Smooth muscle cell (in vitro differentiated cells): Measurements from ENCODE around the gene PPP2R3B. TPM values are rescaled to one million over a fixed set of nuclear protein-coding genes. Genes with fewer than 3 reads are reported as not detected.
A peak's percentile ranks its signal among the peaks of the same experiment; 100 is the strongest.
"Not testable (repeated sequence)": the region's sequence is repeated elsewhere in the genome, so short reads cannot be mapped to it uniquely, and the experiment has no call there.

Source experiments
- DNase-seq: peaks from one replicate; lab custom pipeline; 2025; ENCODE audit not compliant: unreplicated experiment; lab: John Stamatoyannopoulos, UW
- H2AFZ ChIP-seq: fragments of 200-600 bp; sonication (generic); 2 replicates; pipeline ENCODE4 v1.6.0; 2016; ENCODE audit warnings: antibody characterized with exemption, low read depth, mild to moderate bottlenecking
- H3F3A ChIP-seq: fragments of 200-600 bp; sonication (generic); 2 replicates; pipeline ENCODE4 v1.6.0; 2017; ENCODE audit warnings: antibody characterized with exemption, low read depth
- H3K27ac ChIP-seq: fragments of 200-600 bp; sonication (generic); 2 replicates; pipeline ENCODE4 v1.5.1; 2016; ENCODE audit warnings: low read depth, mild to moderate bottlenecking
- H3K27me3 ChIP-seq: fragments of 200-600 bp; sonication (generic); 2 replicates; pipeline ENCODE4 v1.6.1; 2016; ENCODE audit warnings: low read depth, mild to moderate bottlenecking
- H3K36me3 ChIP-seq: fragments of 200-600 bp; sonication (generic); 2 replicates; pipeline ENCODE4 v1.5.1; 2016; ENCODE audit warnings: low read depth
- H3K4me1 ChIP-seq: fragments of 200-600 bp; sonication (generic); 2 replicates; pipeline ENCODE4 v1.5.1; 2016; ENCODE audit warnings: low read depth
- H3K4me2 ChIP-seq: fragments of 200-600 bp; sonication (generic); 2 replicates; pipeline ENCODE4 v1.6.0; 2016; ENCODE audit warnings: mild to moderate bottlenecking
- H3K4me3 ChIP-seq: fragments of 200-600 bp; sonication (generic); 2 replicates; pipeline ENCODE4 v1.5.1; 2016; ENCODE audit warnings: mild to moderate bottlenecking
- H3K79me2 ChIP-seq: fragments of 200-600 bp; sonication (generic); 2 replicates; pipeline ENCODE4 v1.6.0; 2016; ENCODE audit warnings: low read depth, mild to moderate bottlenecking
- H3K9ac ChIP-seq: fragments of 200-600 bp; sonication (generic); 2 replicates; pipeline ENCODE4 v1.6.0; 2016; ENCODE audit warnings: low read depth
- H3K9me3 ChIP-seq: fragments of 200-600 bp; sonication (generic); replicated peaks from 2 replicates; pipeline ENCODE4 v1.5.1; 2016; ENCODE audit warnings: low read depth
- H4K20me1 ChIP-seq: fragments of 200-600 bp; sonication (generic); 2 replicates; pipeline ENCODE4 v1.6.0; 2016; ENCODE audit warnings: low read depth
- WGBS: methylation state at CpG from one replicate; pipeline ENCODE4 v1.1.7; 2016; ENCODE audit warnings: low lambda C conversion rate; 5-methylcytosine and 5-hydroxymethylcytosine counted together
- polyA plus RNA-seq: library from polyadenylated mRNA; unstranded; fragments of >200 nt; fragmentation: Nextera tagmentation; extraction: Ambion mirVana; gene quantifications from 2 replicates; pipeline ENCODE4 v1.2.1, GENCODE V29; 2016
- total RNA-seq: library from RNA; depleted of rRNA; stranded (reverse); fragments of >200 nt; gene quantifications from 2 replicates; pipeline ENCODE4 v1.2.3, GENCODE V29; 2014
- TF ChIP-seq, protein P1 (sequence below): fragments of 200-600 bp; sonication (generic); IDR thresholded peaks from 2 replicates; pipeline ENCODE4 v1.5.1; 2017; ENCODE audit warnings: borderline replicate concordance, mild to moderate bottlenecking, antibody characterized with exemption; ENCODE audit not compliant: insufficient read depth, poor library complexity, severe bottlenecking

The PPP2R3B gene
- total and polyA plus RNA-seq, 2 experiments from 2014 or later = 15.2 to 25.1 TPM

DNA sequence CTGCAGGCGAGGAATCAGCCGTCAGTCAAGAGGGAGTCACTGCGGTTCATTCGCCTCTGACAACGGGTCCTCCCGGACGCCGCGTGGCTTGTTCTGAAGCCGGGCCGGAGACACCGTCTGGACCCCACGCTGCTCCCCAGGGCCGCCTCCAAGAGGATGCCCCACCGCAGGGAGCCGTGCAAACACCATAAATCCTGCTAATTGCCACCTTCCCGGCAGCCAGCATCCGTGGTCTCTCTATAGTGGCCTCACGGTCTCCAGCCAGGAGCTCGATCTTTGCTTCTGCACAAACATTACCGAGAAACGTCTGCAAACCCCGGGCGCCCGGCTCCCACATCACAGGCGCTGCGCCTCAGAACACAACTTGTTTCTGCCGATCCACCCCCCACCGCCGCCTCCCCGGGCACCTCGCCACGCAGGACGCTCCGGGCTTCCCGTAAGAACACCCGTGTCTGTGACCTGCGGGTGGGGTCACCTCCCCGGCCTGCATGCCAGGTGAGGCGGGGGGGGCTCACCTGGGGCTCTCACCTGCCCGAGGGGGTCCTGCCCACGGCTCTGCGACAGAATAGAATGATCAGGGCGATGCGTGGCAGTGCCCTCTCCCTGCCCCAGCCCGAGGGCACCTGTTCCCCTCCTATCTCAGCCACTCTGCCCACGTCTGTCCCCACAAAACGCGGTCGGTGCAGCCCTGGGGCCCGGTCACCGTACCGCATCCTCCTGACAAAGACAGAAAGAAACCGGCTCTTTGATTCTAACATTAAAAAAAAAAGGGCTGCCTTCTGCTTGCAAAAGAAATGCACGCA lies 32.4 kb upstream of the PPP2R3B start:
- whole genome bisulfite sequencing = 89% methylated on average over 55 of the region's 55 CpGs
- Histone ChIP-seq H4K20me1 (no peaks in the 10 kb centered on the region), H3K4me2 (no peak overlapping the region), H3K27ac (no peak overlapping the region), H3K27me3 (no peaks in the 10 kb centered on the region), H2AFZ (no peak overlapping the region), H3K4me3 (no peak overlapping the region), H3K36me3 (no peaks in the 10 kb centered on the region), H3K79me2 (no peaks in the 10 kb centered on the region), H3K9me3 (no peaks in the 10 kb centered on the region), H3F3A (no peaks in the 10 kb centered on the region), H3K9ac (no peak overlapping the region), H3K4me1 (no peaks in the 10 kb centered on the region)
- TF ChIP-seq, protein P1, sequence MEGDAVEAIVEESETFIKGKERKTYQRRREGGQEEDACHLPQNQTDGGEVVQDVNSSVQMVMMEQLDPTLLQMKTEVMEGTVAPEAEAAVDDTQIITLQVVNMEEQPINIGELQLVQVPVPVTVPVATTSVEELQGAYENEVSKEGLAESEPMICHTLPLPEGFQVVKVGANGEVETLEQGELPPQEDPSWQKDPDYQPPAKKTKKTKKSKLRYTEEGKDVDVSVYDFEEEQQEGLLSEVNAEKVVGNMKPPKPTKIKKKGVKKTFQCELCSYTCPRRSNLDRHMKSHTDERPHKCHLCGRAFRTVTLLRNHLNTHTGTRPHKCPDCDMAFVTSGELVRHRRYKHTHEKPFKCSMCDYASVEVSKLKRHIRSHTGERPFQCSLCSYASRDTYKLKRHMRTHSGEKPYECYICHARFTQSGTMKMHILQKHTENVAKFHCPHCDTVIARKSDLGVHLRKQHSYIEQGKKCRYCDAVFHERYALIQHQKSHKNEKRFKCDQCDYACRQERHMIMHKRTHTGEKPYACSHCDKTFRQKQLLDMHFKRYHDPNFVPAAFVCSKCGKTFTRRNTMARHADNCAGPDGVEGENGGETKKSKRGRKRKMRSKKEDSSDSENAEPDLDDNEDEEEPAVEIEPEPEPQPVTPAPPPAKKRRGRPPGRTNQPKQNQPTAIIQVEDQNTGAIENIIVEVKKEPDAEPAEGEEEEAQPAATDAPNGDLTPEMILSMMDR = no peak
- no peak for DNase-seq

DNA sequence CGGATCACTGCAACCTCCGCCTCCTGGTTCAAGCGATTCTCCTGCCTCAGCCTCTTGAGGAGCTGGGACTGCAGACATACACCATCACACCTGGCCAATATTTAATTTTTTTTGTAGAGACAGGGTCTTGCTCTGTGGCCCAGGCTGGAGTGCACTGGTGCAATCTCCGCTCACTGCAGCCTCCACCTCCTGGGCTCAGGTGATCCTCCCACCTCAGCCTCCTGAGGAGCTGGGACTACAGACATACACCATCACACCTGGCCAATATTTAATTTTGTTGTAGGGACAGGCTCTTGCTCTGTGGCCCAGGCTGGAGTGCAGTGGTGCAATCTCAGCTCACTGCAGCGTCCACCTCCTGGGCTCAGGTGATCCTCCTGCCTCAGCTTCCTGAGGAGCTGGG lies 28.8 kb upstream of the PPP2R3B start:
- H3K4me3 ChIP-seq, H3K79me2 ChIP-seq, H3F3A ChIP-seq, H3K4me2 ChIP-seq, H3K27me3 ChIP-seq, H4K20me1 ChIP-seq, H3K27ac ChIP-seq, H2AFZ ChIP-seq, DNase-seq, H3K9me3 ChIP-seq, H3K36me3 ChIP-seq, H3K9ac ChIP-seq: not testable (repeated sequence)
- 89% methylated on average over 5 of the region's 5 CpGs for WGBS
- H3K4me1 ChIP-seq = peaks cover 13% of the 10 kb centered on the region

DNA sequence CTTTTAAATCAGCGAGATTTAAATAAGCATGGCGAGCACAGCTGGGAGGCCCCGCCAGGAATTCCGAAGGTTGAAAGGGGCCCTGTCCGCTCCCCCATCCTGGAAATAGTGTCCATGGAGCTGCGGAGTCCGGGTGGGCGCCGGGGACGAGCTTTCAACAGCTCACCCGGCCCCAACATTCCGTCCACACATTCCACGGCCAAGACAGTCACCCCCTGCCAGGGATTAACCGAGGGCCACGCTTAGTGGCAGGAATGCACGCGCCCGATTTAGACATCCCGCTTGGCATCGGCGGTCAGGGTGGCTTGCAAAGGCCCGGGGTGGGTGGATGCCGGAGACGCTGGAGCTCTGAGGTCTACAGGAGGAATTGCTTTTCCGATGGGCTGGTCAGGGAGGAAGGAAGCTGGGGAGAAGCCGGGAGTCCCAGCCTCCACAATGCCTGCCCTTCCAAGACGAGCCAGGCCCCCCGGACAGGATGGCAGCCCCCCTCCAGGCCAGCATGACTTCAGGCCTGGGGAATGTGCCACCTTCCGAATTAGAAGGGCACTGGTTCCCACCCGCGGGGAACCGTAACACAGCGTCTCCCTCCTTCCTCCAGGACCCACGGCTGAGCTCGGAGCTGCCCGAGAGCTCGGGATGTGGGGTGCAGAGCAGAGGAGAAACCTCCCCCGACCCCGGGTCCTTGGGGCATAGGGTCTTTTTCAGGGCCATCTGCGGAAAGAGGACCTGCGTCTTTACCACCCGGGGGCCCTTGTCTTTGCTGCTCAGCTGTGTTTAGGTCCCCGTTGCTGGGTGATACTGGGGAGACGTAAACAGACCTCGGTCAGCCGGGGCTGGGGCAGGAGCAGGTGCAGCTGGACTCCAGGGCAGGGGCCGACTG lies 26.9 kb upstream of the PPP2R3B start:
- Histone ChIP-seq H3K9me3 (no peaks in the 10 kb centered on the region), H3K9ac (no peak overlapping the region), H3F3A (no peaks in the 10 kb centered on the region), H3K27me3 (no peaks in the 10 kb centered on the region), H3K36me3 (no peaks in the 10 kb centered on the region), H3K4me2 (peak overlapping the region; percentile 84), H2AFZ (peak overlapping the region; percentile 85), H3K4me3 (peak overlapping the region; percentile 34), H3K79me2 (no peaks in the 10 kb centered on the region), H4K20me1 (no peaks in the 10 kb centered on the region), H3K27ac (no peak overlapping the region), H3K4me1 (peaks cover 13% of the 10 kb centered on the region)
- peak; percentile 6 for DNase-seq
- 22% methylated on average over 47 of the region's 47 CpGs for WGBS
- TF ChIP-seq, protein P1 = peak; percentile 28

DNA sequence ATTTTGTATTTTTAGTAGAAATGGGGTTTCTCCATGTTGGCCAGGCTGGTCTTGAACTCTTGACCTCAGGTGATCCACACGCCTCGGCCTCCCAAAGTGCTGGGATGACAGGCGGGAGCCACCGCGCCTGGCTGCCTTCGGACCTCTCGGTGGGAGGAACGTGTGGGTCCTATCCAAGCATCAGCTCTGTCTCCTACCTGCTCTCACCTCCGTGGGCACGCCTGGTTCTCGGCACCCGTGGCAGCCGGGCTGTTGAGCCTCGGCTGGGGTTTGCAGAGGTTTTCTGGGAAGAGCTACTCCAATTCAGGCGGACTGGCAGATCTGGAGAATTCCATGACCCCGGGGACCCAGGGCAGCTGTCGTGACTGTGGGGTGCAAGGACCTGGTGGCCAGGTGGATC lies 23.6 kb upstream of the PPP2R3B start:
- H4K20me1 ChIP-seq = no peaks in the 10 kb centered on the region
- H3F3A ChIP-seq = no peaks in the 10 kb centered on the region
- no peak overlapping the region for H2AFZ ChIP-seq
- H3K36me3 ChIP-seq = no peaks in the 10 kb centered on the region
- no peaks in the 10 kb centered on the region for H3K27me3 ChIP-seq
- H3K27ac ChIP-seq = no peak overlapping the region
- DNase-seq = no peak
- no peak overlapping the region for H3K4me3 ChIP-seq
- TF ChIP-seq, protein P1 = no peak
- no peak overlapping the region for H3K9ac ChIP-seq
- H3K4me2 ChIP-seq = no peak overlapping the region
- WGBS = 92% methylated on average over 12 of the region's 17 CpGs
- peaks cover 13% of the 10 kb centered on the region for H3K4me1 ChIP-seq
- H3K9me3 ChIP-seq = no peaks in the 10 kb centered on the region
- no peaks in the 10 kb centered on the region for H3K79me2 ChIP-seq
